ENCODE results near the gene GRAP2.

GRCh38 chr22:39915295-39915726 lies 14.4 kb downstream of the GRAP2 start:
- TF ChIP-seq REST (IDR thresholded peaks at IDR 0.05; ENCODE audit: insufficient replicate concordance, low read depth) (no peak), CTCF (IDR thresholded peaks at IDR 0.05; ENCODE audit: insufficient read depth, low read length) (no peak), POLR2AphosphoS5 (IDR thresholded peaks at IDR 0.05; ENCODE audit: low read depth) (no peak)
